Breast epithelium (tissue), 4 donors: Measurements from ENCODE around the gene OSBPL1A. TPM values are rescaled to one million over a fixed set of nuclear protein-coding genes. Genes with fewer than 3 reads are reported as not detected.

Source experiments
- DNase-seq, 2 donors: peaks; one replicate each; pipeline ENCODE4 v3.0.0-alpha.2; 2019; ENCODE audit warnings: low spot score in 2 of 2
- H3K27ac ChIP-seq, 2 donors: fragments of 200-600 bp; sonication (generic) in 1 of 2; one replicate each; pipeline ENCODE4 v1.5.1; 2016 to 2019; ENCODE audit warnings: mild to moderate bottlenecking in 1 of 2
- H3K27me3 ChIP-seq, 2 donors: fragments of 200-600 bp; sonication (generic) in 1 of 2; one replicate each; pipeline versions ENCODE4 v1.5.1 to v1.6.0; 2017 to 2019; ENCODE audit warnings: control low read depth in 1 of 2, mild to moderate bottlenecking in 1 of 2
- H3K36me3 ChIP-seq: fragments of 200-600 bp; one replicate; pipeline ENCODE4 v1.5.1; 2019
- H3K4me1 ChIP-seq, 2 donors: fragments of 200-600 bp; sonication (generic); one replicate each; pipeline ENCODE4 v1.5.1; 2016 to 2019; ENCODE audit warnings: control low read depth in 1 of 2
- H3K4me3 ChIP-seq, 3 donors: fragments of 200-600 bp; sonication (generic); 1 replicate in 2 of 3; 2 replicates in 1 of 3; pipeline ENCODE4 v1.5.1; 2016 to 2019; ENCODE audit warnings: mild to moderate bottlenecking in 3 of 3, moderate library complexity in 2 of 3
- H3K9me3 ChIP-seq, 2 donors: fragments of 200-600 bp; sonication (generic) in 1 of 2; one replicate each; pipeline ENCODE4 v1.5.1; 2016 to 2019; ENCODE audit warnings: control low read depth in 1 of 2
- POLR2A ChIP-seq: fragments of 450-650 bp; IDR thresholded peaks from one replicate; pipeline ENCODE4 v1.6.1; 2016; ENCODE audit warnings: antibody characterized with exemption, mild to moderate bottlenecking, moderate library complexity
- POLR2AphosphoS5 ChIP-seq, 3 donors: sonication (generic); formaldehyde crosslinking; IDR thresholded peaks; one replicate each; pipeline ENCODE4 v1.6.1; 2017; ENCODE audit warnings: antibody characterized with exemption in 3 of 3
- intact Hi-C: fragments of 100-400 bp; cut with DNase I; formaldehyde crosslinking; loops from one replicate; pipeline ENCODE4 v1.15.1; 2023; ENCODE audit warnings: low total_unique reads
- total RNA-seq, 3 donors: library from RNA; depleted of rRNA; stranded (reverse); fragments of >200 nt; gene quantifications; one replicate each; pipeline ENCODE4 v1.1.0, GENCODE V29; 2016
- TF ChIP-seq, protein P1 (sequence below), 3 donors: fragments of 450-650 bp; IDR thresholded peaks; one replicate each; pipeline ENCODE4 v1.5.1; 2016 to 2017; ENCODE audit warnings: antibody characterized with exemption in 3 of 3, mild to moderate bottlenecking in 3 of 3, moderate library complexity in 3 of 3

The OSBPL1A gene
- total RNA-seq, 3 donors from 2014 or later = 61.1 to 84.3 (median 77.0) TPM

DNA sequence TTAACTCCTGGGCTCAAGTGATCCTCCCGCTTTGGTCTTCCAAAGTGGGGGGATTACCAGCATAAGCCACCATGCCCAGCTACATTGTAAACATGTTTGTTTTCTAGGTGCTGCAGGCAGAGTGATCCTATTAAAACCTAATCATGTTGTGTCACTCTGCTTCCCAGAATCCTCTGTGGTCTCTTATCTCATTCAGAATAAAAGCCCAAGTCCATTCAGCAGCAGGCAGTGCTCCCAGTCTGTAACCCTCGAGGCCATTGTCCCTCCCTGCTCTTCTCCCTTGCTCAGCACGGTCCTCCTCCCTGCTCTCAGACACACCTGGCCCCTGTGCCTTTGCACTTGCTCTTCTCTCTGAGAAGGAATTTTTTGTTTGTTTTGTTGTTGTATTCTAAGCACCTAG is 269.9 kb downstream of the OSBPL1A start:
- DNase-seq = no peak
- Histone ChIP-seq H3K27me3 (no peaks in the 10 kb centered on the region), H3K4me3 (no peak overlapping the region), H3K36me3 (no peaks in the 10 kb centered on the region), H3K27ac (no peak overlapping the region), H3K4me1 (no peaks in the 10 kb centered on the region), H3K9me3 (no peaks in the 10 kb centered on the region)
- TF ChIP-seq POLR2A (no peak), POLR2AphosphoS5 (IDR thresholded peaks at IDR 0.05) (no peak)
- TF ChIP-seq, protein P1, sequence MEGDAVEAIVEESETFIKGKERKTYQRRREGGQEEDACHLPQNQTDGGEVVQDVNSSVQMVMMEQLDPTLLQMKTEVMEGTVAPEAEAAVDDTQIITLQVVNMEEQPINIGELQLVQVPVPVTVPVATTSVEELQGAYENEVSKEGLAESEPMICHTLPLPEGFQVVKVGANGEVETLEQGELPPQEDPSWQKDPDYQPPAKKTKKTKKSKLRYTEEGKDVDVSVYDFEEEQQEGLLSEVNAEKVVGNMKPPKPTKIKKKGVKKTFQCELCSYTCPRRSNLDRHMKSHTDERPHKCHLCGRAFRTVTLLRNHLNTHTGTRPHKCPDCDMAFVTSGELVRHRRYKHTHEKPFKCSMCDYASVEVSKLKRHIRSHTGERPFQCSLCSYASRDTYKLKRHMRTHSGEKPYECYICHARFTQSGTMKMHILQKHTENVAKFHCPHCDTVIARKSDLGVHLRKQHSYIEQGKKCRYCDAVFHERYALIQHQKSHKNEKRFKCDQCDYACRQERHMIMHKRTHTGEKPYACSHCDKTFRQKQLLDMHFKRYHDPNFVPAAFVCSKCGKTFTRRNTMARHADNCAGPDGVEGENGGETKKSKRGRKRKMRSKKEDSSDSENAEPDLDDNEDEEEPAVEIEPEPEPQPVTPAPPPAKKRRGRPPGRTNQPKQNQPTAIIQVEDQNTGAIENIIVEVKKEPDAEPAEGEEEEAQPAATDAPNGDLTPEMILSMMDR (IDR thresholded peaks at IDR 0.05) = no peak
- intact Hi-C loops = no loop called here

DNA sequence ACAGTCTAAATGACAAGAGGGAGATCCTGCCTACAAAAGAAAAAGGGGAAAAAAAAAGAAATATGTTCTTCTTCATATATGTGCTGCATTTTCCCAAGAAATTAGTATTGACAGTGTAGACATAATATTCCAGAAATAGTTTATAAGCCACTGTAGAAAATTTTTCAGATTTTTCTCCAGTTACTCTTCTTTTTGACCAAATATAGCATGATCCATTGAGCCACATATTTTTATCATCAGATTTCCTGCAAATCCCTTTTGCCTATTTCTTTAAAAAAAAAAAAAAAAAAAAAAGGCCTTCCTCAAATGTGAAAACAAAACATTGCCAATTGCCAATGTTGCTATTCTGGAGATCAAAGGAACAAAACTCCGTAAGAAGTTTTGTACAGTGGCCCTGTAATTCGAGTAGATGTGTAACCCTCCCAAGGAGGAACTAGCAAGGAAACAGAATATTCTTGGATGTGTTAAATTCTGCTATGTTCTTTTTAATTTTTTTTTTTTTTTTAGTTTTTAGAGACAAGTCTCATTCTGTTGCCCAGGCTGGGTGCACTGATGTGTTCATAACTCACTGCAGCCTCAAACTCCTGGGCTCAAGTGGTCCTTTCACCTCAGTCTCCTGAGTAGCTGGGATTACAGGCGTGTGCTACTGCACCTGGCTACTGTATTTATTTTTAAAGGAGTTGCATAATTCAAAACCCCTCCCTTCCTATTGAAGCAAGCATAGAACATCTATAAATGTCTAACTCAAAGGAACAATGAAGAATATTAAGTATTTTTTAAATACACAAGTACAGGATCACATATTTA is 271.3 kb downstream of the OSBPL1A start:
- Histone ChIP-seq H3K9me3 (no peaks in the 10 kb centered on the region), H3K27me3 (no peaks in the 10 kb centered on the region), H3K36me3 (no peaks in the 10 kb centered on the region), H3K4me3 (no peak overlapping the region), H3K4me1 (no peaks in the 10 kb centered on the region), H3K27ac (no peak overlapping the region)
- no peak for DNase-seq
- TF ChIP-seq POLR2AphosphoS5 (IDR thresholded peaks at IDR 0.05) = no peak
- intact Hi-C loops = no loop called here

DNA sequence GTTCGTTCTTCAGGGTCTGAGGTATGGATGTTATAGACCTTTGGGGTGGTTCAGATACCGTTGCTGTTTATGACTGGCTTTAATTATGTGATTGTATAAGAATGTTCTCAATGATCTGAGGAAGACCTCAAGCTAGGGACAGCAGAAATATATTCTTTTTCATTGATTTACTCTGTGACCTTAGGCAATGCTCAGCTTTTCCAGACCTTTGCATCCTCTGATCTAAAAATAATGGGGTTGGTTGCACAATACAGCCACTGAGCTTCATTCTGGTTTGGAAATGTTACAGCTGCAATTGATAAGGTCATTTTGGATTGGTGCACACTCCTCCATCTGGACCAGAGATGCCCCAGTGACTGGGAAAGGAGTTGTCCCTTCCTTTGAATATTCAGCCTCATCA is 276.0 kb downstream of the OSBPL1A start:
- no peak for DNase-seq
- H3K4me3 ChIP-seq = no peak overlapping the region
- no peaks in the 10 kb centered on the region for H3K27me3 ChIP-seq
- H3K9me3 ChIP-seq = no peaks in the 10 kb centered on the region
- intact Hi-C loops = no loop called here
- TF ChIP-seq POLR2AphosphoS5 (IDR thresholded peaks at IDR 0.05) = no peak
- no peak overlapping the region for H3K27ac ChIP-seq
- no peaks in the 10 kb centered on the region for H3K36me3 ChIP-seq
- H3K4me1 ChIP-seq = no peaks in the 10 kb centered on the region

DNA sequence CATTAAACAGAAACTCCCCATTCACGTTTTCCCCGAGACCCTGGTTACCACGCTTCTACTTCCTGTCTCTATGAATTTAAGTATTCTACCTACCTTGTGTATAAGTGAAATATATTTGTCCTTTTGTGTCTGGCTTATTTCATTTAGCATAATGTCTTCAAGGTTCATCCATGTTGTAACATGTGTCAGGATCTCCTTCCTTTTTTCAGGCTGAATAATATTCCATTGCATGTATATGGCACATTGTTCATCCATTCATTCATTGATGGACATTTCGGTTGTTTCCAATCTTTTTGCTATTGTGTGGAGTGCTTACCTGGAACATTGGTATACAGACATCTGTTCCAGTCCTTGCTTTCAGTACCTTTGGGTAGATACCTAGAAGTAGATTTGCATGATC is 276.9 kb downstream of the OSBPL1A start:
- no peaks in the 10 kb centered on the region for H3K27me3 ChIP-seq
- H3K4me3 ChIP-seq = no peak overlapping the region
- H3K4me1 ChIP-seq = no peaks in the 10 kb centered on the region
- H3K27ac ChIP-seq = no peak overlapping the region
- H3K36me3 ChIP-seq = no peaks in the 10 kb centered on the region
- TF ChIP-seq, protein P1 (IDR thresholded peaks at IDR 0.05) = no peak
- no peak for TF ChIP-seq POLR2AphosphoS5 (IDR thresholded peaks at IDR 0.05)
- H3K9me3 ChIP-seq = no peaks in the 10 kb centered on the region
- DNase-seq = no peak
- intact Hi-C loops = no loop called here

DNA sequence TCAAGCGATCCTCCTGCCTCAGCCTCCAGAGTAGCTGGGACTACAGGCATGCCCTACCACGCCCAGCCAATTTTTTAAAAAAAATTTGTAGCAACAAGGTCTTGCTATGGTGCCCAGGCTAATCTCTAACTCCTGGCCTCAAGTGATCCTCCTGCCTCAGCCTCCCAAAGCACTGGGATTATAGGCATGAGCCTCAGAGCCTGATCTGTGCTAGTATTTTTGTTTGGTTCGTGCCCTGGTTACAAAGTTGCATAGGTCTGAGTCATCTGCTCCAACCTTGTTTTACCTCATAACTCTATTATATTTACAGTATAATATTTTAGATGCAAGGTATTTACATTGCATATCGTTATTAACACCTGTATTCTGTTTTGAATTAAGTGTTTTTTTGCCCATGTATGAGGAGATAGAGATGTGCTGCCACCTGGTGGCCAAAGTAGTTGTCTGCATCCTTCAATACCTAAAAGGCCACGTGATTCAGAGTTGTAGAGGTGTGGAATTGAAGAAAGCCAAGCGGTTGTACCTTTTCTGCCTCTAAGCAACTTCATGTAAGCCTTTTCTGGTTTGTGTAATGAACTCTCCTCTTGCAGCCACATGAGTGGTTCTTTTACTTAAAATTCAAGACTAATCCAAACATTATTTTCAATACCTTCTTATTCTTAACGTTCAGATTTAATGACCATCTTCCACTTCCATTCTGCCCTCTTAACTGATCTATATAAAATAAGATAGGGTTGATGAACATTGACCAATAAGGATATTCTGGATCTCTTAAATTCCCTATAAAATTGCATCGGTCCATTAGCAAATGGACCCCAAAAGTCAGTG is 278.7 kb downstream of the OSBPL1A start:
- no peak overlapping the region for H3K27ac ChIP-seq
- H3K4me3 ChIP-seq = no peak overlapping the region
- no peaks in the 10 kb centered on the region for H3K9me3 ChIP-seq
- no peak for TF ChIP-seq POLR2AphosphoS5 (IDR thresholded peaks at IDR 0.05)
- TF ChIP-seq, protein P1 (IDR thresholded peaks at IDR 0.05) = peak; percentile 89 to 97 (median 91)
- H3K27me3 ChIP-seq = no peaks in the 10 kb centered on the region
- intact Hi-C loops = no loop called here
- peak; percentile 63 to 76 for DNase-seq
- no peaks in the 10 kb centered on the region for H3K36me3 ChIP-seq
- no peaks in the 10 kb centered on the region for H3K4me1 ChIP-seq

DNA sequence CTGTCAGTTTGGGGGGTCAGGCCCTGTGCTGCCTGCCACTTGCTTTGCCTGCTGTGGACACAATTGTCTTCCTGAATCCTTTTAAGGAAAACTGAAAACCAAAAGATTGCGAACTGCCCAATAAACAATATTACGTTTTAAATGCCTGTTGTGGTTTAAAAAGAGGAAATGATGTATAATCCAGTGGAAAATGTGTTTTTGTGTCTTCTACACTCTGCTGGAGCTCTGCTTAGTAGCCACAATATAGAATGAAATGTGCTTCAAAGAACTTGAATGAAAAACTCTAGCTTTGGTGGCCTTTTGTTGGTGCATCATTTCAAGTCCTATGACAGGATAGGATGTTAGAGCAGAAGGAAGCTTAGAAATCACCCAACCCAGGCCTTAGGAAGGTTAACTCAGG is 282.0 kb downstream of the OSBPL1A start:
- no peaks in the 10 kb centered on the region for H3K27me3 ChIP-seq
- no peak for DNase-seq
- no peak overlapping the region for H3K27ac ChIP-seq
- H3K9me3 ChIP-seq = no peaks in the 10 kb centered on the region
- no peak overlapping the region for H3K4me3 ChIP-seq
- H3K36me3 ChIP-seq = no peaks in the 10 kb centered on the region
- TF ChIP-seq, protein P1 (IDR thresholded peaks at IDR 0.05) = no peak
- TF ChIP-seq POLR2AphosphoS5 (IDR thresholded peaks at IDR 0.05) (no peak), POLR2A (no peak)
- intact Hi-C loops = no loop called here
- no peaks in the 10 kb centered on the region for H3K4me1 ChIP-seq
